ENCODE measurements around the gene CTBP2.
A peak's percentile ranks its signal among the peaks of the same experiment; 100 is the strongest.

The CTBP2 gene

GRCh38 chr10:125161707-125162119 lies 1.4 kb upstream of the CTBP2 start:
- Histone ChIP-seq H3F3A (ENCODE audit: insufficient read depth) (peaks cover 8% of the 10 kb centered on the region; the same call in 1 of the 2 replicates), H3K36me3 (ENCODE audit: low read length) (no peaks in the 10 kb centered on the region), H4K20me1 (ENCODE audit: low read depth, low read length) (no peaks in the 10 kb centered on the region), H3K9me3 (ENCODE audit: insufficient read depth, low read length) (no peaks in the 10 kb centered on the region), H3K27ac (ENCODE audit: low read depth, low read length) (no peak overlapping the region), H3K27me3 (ENCODE audit: low read length) (no peaks in the 10 kb centered on the region), H2AFZ (ENCODE audit: low read depth, low read length, severe bottlenecking) (no peak overlapping the region), H3K4me2 (ENCODE audit: low read depth, low read length, poor library complexity, severe bottlenecking) (no peak overlapping the region), H3K4me3 (ENCODE audit: insufficient read depth, low read length, poor library complexity, severe bottlenecking) (no peak overlapping the region), H3K79me2 (ENCODE audit: insufficient read depth, low read length) (no peaks in the 10 kb centered on the region), H3K9ac (ENCODE audit: low read length) (no peak overlapping the region), H3K9me2 (replicated peaks; ENCODE audit: insufficient read depth, low read length) (no peaks in the 10 kb centered on the region)
- TF ChIP-seq CTCF (IDR thresholded peaks at IDR 0.05; ENCODE audit: insufficient read depth, low read length, poor library complexity, severe bottlenecking), result no peak
- TF ChIP-seq EZH2phosphoT487 (conservative IDR thresholded peaks at IDR 0.05; ENCODE audit: low read length), result no peak

- Histone ChIP-seq H3F3A (ENCODE audit: insufficient read depth) (peaks cover 8% of the 10 kb centered on the region; the same call in 1 of the 2 replicates), H4K20me1 (ENCODE audit: low read depth, low read length) (no peaks in the 10 kb centered on the region), H3K27me3 (ENCODE audit: low read length) (no peaks in the 10 kb centered on the region), H3K9me2 (replicated peaks; ENCODE audit: insufficient read depth, low read length) (no peaks in the 10 kb centered on the region), H3K9me3 (ENCODE audit: insufficient read depth, low read length) (no peaks in the 10 kb centered on the region), H3K27ac (ENCODE audit: low read depth, low read length) (no peak overlapping the region), H3K4me3 (ENCODE audit: insufficient read depth, low read length, poor library complexity, severe bottlenecking) (no peak overlapping the region), H3K9ac (ENCODE audit: low read length) (no peak overlapping the region), H3K4me2 (ENCODE audit: low read depth, low read length, poor library complexity, severe bottlenecking) (no peak overlapping the region), H3K79me2 (ENCODE audit: insufficient read depth, low read length) (no peaks in the 10 kb centered on the region), H2AFZ (ENCODE audit: low read depth, low read length, severe bottlenecking) (no peak overlapping the region), H3K36me3 (ENCODE audit: low read length) (no peaks in the 10 kb centered on the region)
- TF ChIP-seq CTCF (IDR thresholded peaks at IDR 0.05; ENCODE audit: insufficient read depth, low read length, poor library complexity, severe bottlenecking) (no peak), EZH2phosphoT487 (conservative IDR thresholded peaks at IDR 0.05; ENCODE audit: low read length) (no peak)
Measured at GRCh38 chr10:125160856-125161706, 718 bp upstream of the CTBP2 start.

- Histone ChIP-seq H3K4me3 (ENCODE audit: insufficient read depth, low read length, poor library complexity, severe bottlenecking) (peak overlapping the region; percentile 57), H3F3A (ENCODE audit: insufficient read depth) (peaks cover 8% of the 10 kb centered on the region; the same call in 1 of the 2 replicates), H4K20me1 (ENCODE audit: low read depth, low read length) (no peaks in the 10 kb centered on the region), H3K9ac (ENCODE audit: low read length) (peak overlapping the region; percentile 42; the same call in 1 of the 2 replicates), H3K9me3 (ENCODE audit: insufficient read depth, low read length) (no peaks in the 10 kb centered on the region), H3K4me2 (ENCODE audit: low read depth, low read length, poor library complexity, severe bottlenecking) (peak overlapping the region; percentile 71), H3K79me2 (ENCODE audit: insufficient read depth, low read length) (no peaks in the 10 kb centered on the region), H3K27ac (ENCODE audit: low read depth, low read length) (no peak overlapping the region), H3K9me2 (replicated peaks; ENCODE audit: insufficient read depth, low read length) (no peaks in the 10 kb centered on the region), H3K36me3 (ENCODE audit: low read length) (no peaks in the 10 kb centered on the region), H3K27me3 (ENCODE audit: low read length) (no peaks in the 10 kb centered on the region), H2AFZ (ENCODE audit: low read depth, low read length, severe bottlenecking) (no peak overlapping the region)
- TF ChIP-seq EZH2phosphoT487 (conservative IDR thresholded peaks at IDR 0.05; ENCODE audit: low read length) (0 out of 2 replicates have a peak, but pooled peaks have one; percentile 78), CTCF (IDR thresholded peaks at IDR 0.05; ENCODE audit: insufficient read depth, low read length, poor library complexity, severe bottlenecking) (no peak)
Measured at GRCh38 chr10:125159486-125159931, 854 bp downstream of the CTBP2 start.
